Hepatocyte (in vitro differentiated cells): ENCODE measurements around the gene DXO.
"Not testable (repeated sequence)": the region's sequence is repeated elsewhere in the genome, so short reads cannot be mapped to it uniquely, and the experiment has no call there.

Experiments
- CTCF ChIP-seq: fragments of 200-600 bp; sonication (generic); IDR thresholded peaks from 2 replicates; pipeline ENCODE4 v1.5.1; 2016; ENCODE audit warnings: antibody characterized with exemption, mild to moderate bottlenecking; ENCODE audit not compliant: poor library complexity
- EZH2 ChIP-seq: fragments of 200-600 bp; sonication (generic); IDR thresholded peaks from 2 replicates; pipeline ENCODE4 v1.6.1; 2016; ENCODE audit warnings: antibody characterized with exemption, mild to moderate bottlenecking, borderline replicate concordance

GRCh38 chr6:32003301-32003700, 31.4 kb upstream of the DXO start:
- not testable (repeated sequence) for TF ChIP-seq EZH2, CTCF
